ENCODE data around the gene CHRM1.

CHRM1 gene

DNA sequence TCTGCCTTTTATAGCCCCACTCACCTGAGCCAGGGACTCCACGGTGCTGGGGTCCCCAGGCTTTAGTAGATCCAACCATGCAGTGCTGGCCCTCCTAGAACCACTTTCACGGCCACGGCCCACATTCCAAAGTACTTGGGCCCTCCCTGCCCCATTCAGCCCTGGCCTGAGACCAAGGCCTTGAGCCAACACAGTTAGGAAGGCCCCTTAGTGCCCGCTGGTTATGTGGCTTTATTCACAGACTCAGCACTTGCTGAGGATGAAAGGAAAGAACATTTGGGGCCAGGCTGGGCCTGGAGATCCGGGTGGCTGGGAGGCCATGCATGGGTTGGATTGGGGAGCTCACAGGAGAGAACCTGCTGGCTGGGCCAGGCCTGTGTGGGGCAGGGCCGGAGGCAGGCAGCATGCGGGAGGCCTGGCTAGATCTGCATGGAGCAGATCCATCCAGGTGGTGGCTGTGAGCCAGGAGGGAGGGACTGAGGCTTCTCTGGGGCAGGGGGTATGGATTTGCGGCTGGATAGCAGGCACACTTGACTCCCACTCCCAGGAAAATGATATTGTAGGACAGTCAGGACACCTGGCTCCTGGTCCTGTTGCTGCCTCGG is 12.6 kb downstream of the CHRM1 start:
- DNase-seq (ENCODE audit: low read depth in 2 of 3, low spot score in 2 of 3), result no peak

DNA sequence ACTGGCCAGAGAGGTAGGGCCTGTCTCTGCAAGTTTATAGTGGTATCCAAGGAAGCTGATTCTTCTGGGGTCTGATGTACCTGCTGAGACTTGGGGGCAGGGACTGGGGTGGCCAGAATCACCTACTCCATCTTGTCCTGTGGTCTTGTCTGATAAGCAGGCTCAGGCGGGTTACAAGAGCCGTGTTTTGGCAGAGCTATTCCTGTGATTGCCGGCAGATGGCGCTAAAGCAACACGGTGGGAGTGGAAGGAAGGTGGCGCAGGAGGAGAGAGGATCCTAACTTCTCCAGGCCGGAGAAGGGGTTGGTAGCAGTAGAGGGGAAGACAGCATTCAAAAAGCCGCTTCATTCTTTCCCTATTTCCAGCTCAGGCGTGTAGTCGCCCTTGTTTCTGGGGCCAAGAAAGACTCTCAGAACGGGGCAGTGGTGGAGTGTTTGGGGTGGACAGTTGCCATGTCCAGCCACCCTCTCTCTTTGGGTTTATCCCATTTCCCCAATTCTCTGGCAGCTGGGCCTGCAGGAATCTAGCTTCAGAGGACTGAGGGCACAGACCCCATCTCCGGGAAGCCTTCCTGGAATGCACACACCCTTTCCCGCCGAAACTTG is 15.1 kb downstream of the CHRM1 start:
- DNase-seq (ENCODE audit: low read depth in 2 of 3, low spot score in 2 of 3), result peak; percentile 38 to 90 (median 65)

DNA sequence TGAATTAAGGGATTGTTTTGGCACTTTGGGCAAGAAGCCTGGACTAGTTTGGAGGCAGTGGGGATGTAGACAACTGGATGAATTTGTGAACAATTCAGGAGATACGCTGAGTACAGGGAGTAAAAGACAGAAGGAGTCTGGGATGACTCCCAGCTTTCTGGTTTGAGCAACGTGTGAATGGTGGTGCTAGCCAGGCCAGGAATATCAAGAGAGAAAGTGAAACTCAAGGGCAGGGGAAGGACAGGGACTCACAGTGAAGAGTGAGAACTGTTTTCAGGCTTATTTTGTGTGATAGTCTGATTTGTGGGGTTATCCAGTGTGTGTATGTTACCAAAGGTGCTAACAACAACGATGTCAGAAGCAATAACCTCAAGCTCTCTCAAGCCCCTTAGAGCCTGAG is 15.9 kb downstream of the CHRM1 start:
- no peak for DNase-seq (ENCODE audit: low read depth in 2 of 3, low spot score in 2 of 3)

DNA sequence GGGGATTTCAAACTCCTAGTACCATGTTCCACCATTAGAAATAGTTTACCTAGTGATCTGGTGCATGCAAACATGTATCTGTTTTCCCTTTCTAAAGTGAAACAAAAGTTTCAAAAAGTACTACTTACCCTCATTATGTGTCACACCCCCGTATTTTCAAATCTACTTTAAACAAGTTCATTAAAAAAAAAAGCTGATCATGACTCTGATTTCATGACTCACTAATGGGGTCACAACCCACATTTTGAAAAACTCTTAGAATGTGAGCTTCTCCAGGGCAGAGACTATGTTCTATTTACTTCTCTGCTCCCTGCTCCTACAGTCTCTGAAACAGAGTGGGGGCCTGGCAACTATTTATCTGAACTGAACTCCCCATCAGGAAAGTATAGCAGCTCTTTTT is 18.2 kb downstream of the CHRM1 start:
- DNase-seq (ENCODE audit: low read depth in 2 of 3, low spot score in 2 of 3), result no peak

DNA sequence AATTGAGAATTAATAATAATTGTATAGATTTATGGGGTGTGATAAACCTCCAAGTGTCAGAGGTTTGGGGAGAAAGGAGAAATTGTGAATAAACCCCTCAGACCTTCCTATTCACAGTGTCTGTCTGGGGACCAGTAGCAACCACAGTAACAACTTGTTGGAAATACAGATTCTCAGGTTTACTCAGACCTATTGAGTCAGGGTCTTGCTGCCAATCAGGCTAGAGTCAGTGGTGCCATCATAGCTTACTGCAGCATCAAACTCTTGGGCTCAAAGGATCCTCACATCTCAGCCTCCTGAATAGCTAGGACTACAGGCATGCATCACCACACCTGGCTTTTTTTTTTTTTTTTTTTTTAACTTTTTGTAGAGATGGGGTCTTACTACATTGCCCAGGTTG is 23.1 kb downstream of the CHRM1 start:
- no peak for DNase-seq (ENCODE audit: low read depth in 2 of 3, low spot score in 2 of 3)

DNA sequence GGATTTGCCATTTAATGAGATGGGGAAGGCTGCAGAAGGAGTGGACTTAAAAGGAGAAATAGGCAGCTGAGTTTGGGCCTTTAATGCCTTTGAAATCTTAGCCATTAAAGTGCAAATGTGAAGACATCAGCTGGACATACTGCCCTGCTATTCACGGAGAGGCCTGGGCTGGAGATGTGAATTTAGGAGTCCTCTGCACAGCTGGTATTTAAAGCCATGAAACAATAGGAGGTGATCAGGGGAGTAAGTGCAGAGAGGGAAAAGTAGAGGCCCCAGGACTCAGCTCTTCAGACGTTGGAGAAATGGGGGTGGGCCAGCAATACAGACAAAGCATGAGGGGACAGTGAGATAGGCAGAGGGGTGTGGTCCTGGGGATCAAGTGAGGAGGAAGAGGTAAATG is 23.9 kb downstream of the CHRM1 start:
- DNase-seq (ENCODE audit: low read depth in 2 of 3, low spot score in 2 of 3), result no peak

DNA sequence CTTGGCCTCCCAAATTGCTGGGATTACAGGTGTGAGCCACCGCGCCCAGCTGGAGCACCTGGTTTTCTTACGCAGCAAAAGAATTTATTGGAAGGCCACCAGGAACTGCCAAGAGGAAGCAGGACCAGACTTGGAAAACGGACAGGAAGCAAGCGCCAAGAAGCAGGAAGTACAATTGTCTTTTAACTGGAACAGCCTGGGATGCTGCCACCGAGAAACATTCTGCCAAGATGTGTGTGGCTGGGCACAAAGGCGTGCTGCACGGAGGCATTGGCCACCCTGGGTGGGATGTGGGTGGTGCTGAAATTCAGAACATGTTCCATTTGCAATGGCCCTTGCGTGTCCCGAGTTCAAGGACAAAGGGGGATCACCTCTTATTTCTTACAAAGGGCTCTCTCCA is 25.1 kb downstream of the CHRM1 start:
- no peak for DNase-seq (ENCODE audit: low read depth in 2 of 3, low spot score in 2 of 3)

DNA sequence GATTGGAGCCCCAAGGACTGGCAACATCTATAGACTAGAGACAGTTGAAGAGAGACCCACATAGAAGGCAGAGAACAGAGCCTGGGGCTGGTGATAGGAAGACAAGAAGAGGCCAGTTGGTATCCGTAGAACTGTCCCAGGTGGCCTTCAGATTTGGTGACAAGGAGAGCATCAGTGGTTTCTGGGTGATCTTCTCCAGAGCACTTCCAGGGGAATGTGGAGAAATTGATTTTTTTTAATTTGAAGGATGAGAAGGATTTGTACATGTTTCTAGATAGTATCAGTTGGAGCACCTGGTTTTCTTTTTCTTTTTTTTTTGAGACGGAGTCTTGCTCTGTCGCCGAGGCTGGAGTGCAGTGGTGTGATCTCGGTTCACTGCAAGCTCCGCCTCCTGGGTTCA is 25.7 kb downstream of the CHRM1 start:
- no peak for DNase-seq (ENCODE audit: low read depth in 2 of 3, low spot score in 2 of 3)

DNA sequence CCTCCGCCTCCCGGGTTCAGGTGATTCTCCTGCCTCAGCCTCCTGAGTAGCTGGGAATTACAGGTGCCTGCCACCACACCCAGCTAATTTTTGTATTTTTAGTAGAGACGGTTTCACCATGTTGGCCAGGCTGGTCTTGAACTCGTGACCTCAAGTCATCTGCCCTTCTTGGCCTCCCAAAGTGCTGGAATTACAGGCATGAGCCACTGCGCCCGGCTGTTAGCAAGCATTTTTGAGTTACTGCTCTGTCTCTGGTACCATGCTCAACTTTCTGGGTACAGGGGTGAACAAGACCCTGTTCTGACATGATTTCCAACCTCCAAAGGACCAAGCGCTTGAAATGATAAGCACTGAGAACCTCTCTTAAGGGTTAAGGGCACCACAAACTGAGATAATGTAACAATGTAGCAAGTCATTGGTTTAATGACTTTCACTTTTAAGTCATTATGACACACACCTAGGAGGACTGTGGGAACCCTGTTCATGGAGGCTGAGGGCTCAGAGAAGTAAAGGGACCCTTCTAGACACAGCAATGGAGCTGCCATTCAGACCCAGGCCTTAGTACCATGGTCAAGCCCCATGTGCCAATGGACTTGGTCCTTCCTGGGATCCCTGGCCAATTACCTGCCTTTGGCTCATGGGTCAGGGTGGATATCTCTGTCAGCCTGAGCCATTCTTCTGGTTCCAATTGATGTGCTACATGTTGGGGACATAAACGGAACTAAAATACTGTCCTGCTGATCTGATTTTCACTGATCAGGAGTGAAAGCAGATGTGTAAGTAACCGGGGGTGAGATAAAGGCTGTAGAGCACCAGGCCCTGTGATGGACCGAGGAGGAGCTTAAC is 28.9 kb downstream of the CHRM1 start:
- DNase-seq (ENCODE audit: low read depth in 2 of 3, low spot score in 2 of 3), result no peak

DNA sequence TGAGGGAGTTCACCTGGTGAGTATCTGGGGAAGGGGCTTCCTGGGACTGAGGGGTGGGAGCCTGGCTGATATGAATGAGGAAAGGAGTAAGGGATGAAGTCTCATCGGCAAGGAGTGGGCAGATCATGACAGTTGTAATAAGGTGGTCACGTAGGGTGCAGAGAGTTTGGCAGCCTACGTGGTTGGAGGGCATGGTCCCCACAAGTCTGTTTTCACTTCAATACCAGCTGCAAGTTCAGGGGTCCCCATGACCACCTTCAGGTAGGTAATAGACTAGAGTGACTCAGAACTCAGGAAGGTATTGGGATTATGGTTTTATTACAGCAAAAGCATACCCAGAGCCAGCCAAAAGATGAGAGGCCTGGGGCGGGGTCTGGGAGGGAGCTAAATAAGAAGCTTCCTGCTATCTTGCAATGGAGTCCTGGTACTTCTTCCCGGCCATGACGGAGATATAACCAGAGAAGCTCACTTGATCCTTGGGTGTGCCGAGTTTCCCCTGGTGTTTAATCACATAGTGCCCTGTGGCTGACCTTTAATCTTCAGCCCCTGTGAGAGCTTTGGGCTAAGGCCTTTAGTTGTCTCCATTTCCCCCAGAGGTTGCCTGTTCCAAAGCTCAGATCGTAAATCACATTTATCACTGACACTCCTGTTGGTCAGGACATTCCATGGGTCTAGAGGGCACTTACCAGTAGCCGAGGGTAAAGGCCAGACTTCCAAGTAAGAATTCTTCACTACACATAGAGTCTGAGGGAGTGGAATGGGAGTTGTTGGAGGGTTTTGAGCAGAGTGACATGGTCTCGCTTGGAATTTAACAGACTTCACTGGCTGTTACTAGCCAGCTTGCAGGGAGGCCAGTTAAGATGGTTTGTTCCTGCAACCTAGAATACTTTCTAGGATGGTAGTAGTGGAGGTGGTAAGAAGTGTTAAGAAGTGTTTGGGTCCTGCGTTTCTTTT is 31.4 kb downstream of the CHRM1 start:
- DNase-seq (ENCODE audit: low read depth in 2 of 3, low spot score in 2 of 3), result no peak

DNA sequence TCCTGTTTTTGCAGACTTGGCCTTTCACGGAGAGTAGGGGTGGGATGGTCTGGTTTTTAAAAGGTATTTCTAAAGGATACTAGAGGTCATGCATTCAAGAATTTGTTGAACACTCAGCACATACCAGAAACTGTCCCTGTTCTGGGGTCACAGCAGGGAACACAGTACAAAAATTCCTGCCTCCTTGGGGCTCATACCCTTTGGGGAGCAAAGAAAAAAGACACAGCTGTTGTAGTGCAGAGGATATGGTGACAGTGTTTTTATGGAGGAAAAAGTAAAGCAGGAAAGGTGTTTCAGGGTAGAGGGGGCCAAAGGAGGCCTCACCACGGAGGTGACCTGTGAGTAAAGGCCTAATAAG is 32.1 kb downstream of the CHRM1 start:
- no peak for DNase-seq (ENCODE audit: low read depth in 2 of 3, low spot score in 2 of 3)

DNA sequence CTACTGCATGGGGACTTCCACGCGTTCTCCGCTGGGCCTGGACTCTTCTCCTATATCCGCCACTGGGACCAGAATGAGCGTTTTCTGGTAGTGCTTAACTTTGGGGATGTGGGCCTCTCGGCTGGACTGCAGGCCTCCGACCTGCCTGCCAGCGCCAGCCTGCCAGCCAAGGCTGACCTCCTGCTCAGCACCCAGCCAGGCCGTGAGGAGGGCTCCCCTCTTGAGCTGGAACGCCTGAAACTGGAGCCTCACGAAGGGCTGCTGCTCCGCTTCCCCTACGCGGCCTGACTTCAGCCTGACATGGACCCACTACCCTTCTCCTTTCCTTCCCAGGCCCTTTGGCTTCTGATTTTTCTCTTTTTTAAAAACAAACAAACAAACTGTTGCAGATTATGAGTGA is 32.8 kb downstream of the CHRM1 start:
- DNase-seq (ENCODE audit: low read depth in 2 of 3, low spot score in 2 of 3), result no peak

DNA sequence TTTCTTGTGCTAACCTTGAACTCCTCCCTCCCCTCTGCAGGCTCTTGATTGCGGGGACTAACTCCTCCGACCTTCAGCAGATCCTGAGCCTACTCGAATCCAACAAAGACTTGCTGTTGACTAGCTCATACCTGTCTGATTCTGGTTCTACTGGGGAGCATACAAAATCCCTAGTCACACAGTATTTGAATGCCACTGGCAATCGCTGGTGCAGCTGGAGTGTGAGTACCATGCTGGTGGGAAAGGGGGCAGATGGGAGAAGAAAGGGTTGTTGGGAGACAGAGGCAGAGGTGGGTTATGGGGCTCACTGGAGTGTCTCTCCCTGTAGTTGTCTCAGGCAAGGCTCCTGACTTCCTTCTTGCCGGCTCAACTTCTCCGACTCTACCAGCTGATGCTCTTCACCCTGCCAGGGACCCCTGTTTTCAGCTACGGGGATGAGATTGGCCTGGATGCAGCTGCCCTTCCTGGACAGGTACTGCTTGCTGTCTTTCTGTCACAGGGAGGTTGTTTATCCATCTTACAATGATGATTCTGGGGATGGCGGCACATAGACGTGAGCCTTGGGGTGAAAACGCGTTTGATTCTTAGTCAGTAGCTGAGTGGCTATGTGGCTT is 35.9 kb downstream of the CHRM1 start:
- DNase-seq (ENCODE audit: low read depth in 2 of 3, low spot score in 2 of 3), result no peak

DNA sequence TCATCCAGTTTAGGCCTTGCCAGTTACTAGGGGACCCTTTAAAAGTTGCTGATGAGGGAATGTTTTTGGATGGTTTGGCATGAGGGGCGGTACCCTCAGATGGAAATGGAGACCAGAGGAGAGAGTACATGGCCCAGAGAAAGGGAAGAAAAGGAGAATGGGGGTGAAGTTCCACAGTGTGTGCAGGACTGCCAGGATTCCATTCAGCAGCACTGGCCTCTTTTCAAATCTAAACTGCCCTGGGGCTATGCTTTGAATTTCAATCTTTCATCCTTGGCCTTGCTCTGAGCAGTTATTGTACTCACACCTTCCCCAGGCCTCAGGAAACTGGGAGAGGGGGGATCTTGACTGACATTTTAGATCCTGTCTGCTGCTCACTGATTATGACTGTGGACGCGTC is 37.5 kb downstream of the CHRM1 start:
- DNase-seq (ENCODE audit: low read depth in 2 of 3, low spot score in 2 of 3), result no peak

DNA sequence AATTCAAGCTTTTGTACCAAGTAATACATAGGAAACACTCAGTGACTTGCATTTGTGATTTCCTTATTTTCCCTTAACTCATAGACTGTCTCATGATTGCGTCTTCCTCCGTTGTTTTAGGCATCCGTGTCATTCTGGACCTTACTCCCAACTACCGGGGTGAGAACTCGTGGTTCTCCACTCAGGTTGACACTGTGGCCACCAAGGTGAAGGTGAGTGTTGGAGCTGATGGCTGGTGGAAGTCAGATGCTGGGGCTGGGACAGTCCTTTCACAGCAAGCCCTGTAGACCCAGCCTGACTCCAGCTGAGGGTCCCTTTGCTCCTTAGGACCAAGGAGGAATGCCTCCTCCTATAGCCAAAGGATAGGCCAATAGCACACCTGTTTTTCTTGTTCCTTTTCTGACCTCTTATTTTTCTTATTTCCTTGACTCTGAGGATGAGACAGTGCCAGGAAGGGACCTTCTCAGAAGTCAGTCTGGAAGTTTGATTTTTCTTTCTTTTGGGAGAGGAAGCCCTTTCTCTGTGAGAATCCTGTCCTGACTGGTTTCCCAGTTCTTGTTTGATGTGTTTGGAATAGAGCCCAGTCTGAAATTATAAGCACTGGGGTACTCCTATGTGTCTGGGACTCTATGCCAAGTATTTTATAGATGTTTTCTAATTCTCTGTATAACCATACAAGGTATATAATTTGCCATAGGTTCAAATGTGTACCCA is 38.2 kb downstream of the CHRM1 start:
- no peak for DNase-seq (ENCODE audit: low read depth in 2 of 3, low spot score in 2 of 3)

DNA sequence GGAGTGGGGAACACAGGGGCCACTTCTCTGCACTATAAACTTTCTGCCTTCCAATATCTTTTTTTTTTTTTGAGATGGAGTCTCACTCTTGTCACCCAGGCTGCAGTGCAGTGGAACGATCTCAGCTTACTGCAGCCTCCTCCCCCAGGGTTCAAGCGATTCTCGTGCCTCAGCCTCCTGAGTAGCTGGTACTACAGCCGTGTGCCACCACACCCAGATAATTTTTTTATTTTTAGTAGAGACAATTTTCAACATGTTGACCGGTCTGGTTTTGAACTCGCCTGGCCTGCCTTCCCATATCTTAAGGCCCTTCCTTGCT is 38.8 kb downstream of the CHRM1 start:
- DNase-seq (ENCODE audit: low read depth in 2 of 3, low spot score in 2 of 3), result no peak

DNA sequence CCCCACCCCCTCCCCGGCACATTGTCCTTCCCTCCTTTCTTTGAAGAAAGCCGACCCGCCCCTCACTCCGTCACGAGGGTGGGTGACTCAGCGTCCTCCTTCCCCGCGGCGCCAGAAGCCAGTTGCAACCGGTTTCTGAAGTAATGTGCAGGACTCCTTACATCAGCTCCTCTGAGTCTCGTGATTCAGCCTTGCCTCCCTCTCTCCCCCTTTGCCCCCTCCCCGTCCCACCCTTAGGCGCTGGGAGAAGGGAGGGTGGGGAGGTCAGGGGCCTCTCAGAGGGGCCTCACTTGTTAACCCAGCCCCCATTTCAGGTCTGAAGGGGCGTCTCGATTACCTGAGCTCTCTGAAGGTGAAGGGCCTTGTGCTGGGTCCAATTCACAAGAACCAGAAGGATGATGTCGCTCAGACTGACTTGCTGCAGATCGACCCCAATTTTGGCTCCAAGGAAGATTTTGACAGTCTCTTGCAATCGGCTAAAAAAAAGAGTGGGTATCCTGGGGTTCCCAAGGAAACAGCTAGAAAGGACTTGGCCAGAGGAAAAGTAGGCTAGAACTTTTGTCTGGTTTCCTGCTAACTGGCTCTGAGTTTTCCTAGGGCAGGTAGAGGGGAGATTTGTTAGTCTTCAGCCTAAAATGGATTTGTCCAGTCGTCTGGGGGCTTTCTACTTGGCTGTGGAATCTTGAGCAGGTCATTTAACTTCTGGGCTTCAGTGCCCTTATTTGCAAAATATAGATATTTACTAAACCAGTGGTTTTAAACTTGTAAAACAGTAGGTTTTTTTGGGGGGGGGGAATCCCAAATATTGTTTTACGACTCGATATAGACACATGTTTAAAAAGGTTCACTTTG is 39.4 kb downstream of the CHRM1 start:
- peak in 2 of 3 experiments; percentile 87 to 91 for DNase-seq (ENCODE audit: low read depth in 2 of 3, low spot score in 2 of 3)

DNA sequence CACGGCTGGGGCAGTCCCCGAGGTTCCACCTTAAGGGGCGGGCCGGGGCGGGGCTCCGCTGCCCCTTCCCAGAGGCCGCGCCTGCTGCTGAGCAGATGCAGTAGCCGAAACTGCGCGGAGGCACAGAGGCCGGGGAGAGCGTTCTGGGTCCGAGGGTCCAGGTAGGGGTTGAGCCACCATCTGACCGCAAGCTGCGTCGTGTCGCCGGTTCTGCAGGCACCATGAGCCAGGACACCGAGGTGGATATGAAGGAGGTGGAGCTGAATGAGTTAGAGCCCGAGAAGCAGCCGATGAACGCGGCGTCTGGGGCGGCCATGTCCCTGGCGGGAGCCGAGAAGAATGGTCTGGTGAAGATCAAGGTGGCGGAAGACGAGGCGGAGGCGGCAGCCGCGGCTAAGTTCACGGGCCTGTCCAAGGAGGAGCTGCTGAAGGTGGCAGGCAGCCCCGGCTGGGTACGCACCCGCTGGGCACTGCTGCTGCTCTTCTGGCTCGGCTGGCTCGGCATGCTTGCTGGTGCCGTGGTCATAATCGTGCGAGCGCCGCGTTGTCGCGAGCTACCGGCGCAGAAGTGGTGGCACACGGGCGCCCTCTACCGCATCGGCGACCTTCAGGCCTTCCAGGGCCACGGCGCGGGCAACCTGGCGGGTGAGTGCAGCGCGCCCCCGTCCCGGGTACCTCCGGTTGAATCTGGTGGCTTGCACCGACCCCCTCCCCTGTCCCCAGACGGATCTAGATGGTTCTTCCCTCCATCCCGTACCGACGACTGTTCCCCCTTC is 40.2 kb downstream of the CHRM1 start, which contains the start of gene SLC3A2:
TSS of gene SLC3A2 (plus strand) at position 94 of the 776 bp plus-strand sequence. CDS start at position 222, 128 bp downstream.
- peak; percentile 56 to 89 (median 84) for DNase-seq (ENCODE audit: low read depth in 2 of 3, low spot score in 2 of 3)
